Pulmonary artery endothelial cell (primary cell): ENCODE results near the gene CLIP2. TPM values are rescaled to one million over a fixed set of nuclear protein-coding genes. Genes with fewer than 3 reads are reported as not detected.
"Not testable (repeated sequence)": the region's sequence is repeated elsewhere in the genome, so short reads cannot be mapped to it uniquely, and the experiment has no call there.

ENCODE experiments used
- DNase-seq: peaks from one replicate; pipeline ENCODE4 v3.0.0-alpha.2; 2011; ENCODE audit warnings: low read depth, low spot score
- total RNA-seq: library from RNA; depleted of rRNA; stranded (reverse); fragments of >200 nt; gene quantifications from 2 replicates; pipeline ENCODE4 v1.2.3, GENCODE V29; 2014

Gene CLIP2
- total RNA-seq, 1 donor from 2014 or later, result 18.1 TPM

- no peak for DNase-seq
Observed at GRCh38 chr7:74403521-74404387, 114.5 kb downstream of the CLIP2 start.

GRCh38 chr7:74404388-74404700 is 115.1 kb downstream of the CLIP2 start:
- no peak for DNase-seq

GRCh38 chr7:74404741-74405140 is 115.5 kb downstream of the CLIP2 start:
- no peak for DNase-seq

- no peak for DNase-seq
Observed at GRCh38 chr7:74405191-74405898, 116.1 kb downstream of the CLIP2 start.

GRCh38 chr7:74405899-74406512 is 116.8 kb downstream of the CLIP2 start:
- no peak for DNase-seq

GRCh38 chr7:74407958-74408357 is 118.8 kb downstream of the CLIP2 start:
- no peak for DNase-seq

- DNase-seq, result no peak
Observed at GRCh38 chr7:74409571-74409970, 120.4 kb downstream of the CLIP2 start.

GRCh38 chr7:74410772-74411171 is 121.6 kb downstream of the CLIP2 start:
- DNase-seq, result no peak

- not testable (repeated sequence) for DNase-seq
Observed at GRCh38 chr7:74411571-74411970, 122.4 kb downstream of the CLIP2 start.

- DNase-seq, result no peak
Observed at GRCh38 chr7:74412056-74412455, 122.8 kb downstream of the CLIP2 start.

- no peak for DNase-seq
Observed at GRCh38 chr7:74412603-74413002, 123.4 kb downstream of the CLIP2 start.

- not testable (repeated sequence) for DNase-seq
Observed at GRCh38 chr7:74414595-74415333, 125.6 kb downstream of the CLIP2 start.

- peak; percentile 20 for DNase-seq
Observed at GRCh38 chr7:74417419-74417971, 128.3 kb downstream of the CLIP2 start.

- no peak for DNase-seq
Observed at GRCh38 chr7:74418076-74418475, 128.9 kb downstream of the CLIP2 start.

GRCh38 chr7:74418538-74418937 is 129.3 kb downstream of the CLIP2 start:
- DNase-seq, result no peak

GRCh38 chr7:74419232-74419631 is 130.0 kb downstream of the CLIP2 start:
- DNase-seq, result not testable (repeated sequence)

- no peak for DNase-seq
Observed at GRCh38 chr7:74420006-74420405, 130.8 kb downstream of the CLIP2 start.

GRCh38 chr7:74424291-74424880 is 135.2 kb downstream of the CLIP2 start:
- no peak for DNase-seq

GRCh38 chr7:74428023-74428422 is 138.8 kb downstream of the CLIP2 start:
- DNase-seq, result no peak

- DNase-seq, result no peak
Observed at GRCh38 chr7:74429153-74429747, 140.0 kb downstream of the CLIP2 start.

GRCh38 chr7:74430409-74430808 is 141.2 kb downstream of the CLIP2 start:
- DNase-seq, result not testable (repeated sequence)
